H1 (cell line): Measurements from ENCODE around the gene ZNF709. TPM values are rescaled to one million over a fixed set of nuclear protein-coding genes. Genes with fewer than 3 reads are reported as not detected.

Source experiments
- CTCF ChIA-PET: fragments of 300-600 bp; sonication (Branson Sonifier 250); formaldehyde crosslinking; loops from one replicate; lab custom pipeline; 2021; ENCODE audit not compliant: partially characterized antibody; lab: Charles Lee
- POLR2A ChIA-PET: fragments of 300-600 bp; sonication (Branson Sonifier 250); formaldehyde crosslinking; loops from one replicate; lab custom pipeline; 2021; ENCODE audit warnings: inconsistent platforms; ENCODE audit not compliant: partially characterized antibody; lab: Charles Lee
- DNase-seq, 2 experiments: peaks; one replicate each; pipeline versions ENCODE4 v3.0.0 to v3.0.0-alpha.2; 2010 to 2022; ENCODE audit warnings: low spot score in 2 of 2, low read depth in 1 of 2, mixed read lengths in 1 of 2
- FAIRE-seq: peaks from 2 replicates; lab custom pipeline; 2011; peaks lifted over from hg19 to GRCh38; lab: Jason Lieb, UNC
- H2AFZ ChIP-seq: 2 replicates; pipeline ENCODE4 v1.8.1; 2012; ENCODE audit warnings: low read length, inconsistent platforms
- H2AK5ac ChIP-seq: 2 replicates; pipeline ENCODE4 v1.6.1; 2013; ENCODE audit warnings: low read depth, low read length
- H2BK120ac ChIP-seq: replicated peaks from 2 replicates; pipeline ENCODE3; 2013; ENCODE audit warnings: low read depth, low read length, inconsistent platforms
- H2BK12ac ChIP-seq: 2 replicates; pipeline ENCODE4 v1.6.1; 2013; ENCODE audit warnings: low read depth, low read length
- H2BK15ac ChIP-seq: 2 replicates; pipeline ENCODE4 v1.6.1; 2013; ENCODE audit warnings: low read length
- H2BK20ac ChIP-seq: 2 replicates; pipeline ENCODE4 v1.6.1; 2013; ENCODE audit warnings: low read length
- H2BK5ac ChIP-seq: 2 replicates; pipeline ENCODE4 v1.6.1; 2013; ENCODE audit warnings: low read depth, low read length
- H3K14ac ChIP-seq: 2 replicates; pipeline ENCODE4 v1.6.1; 2013; ENCODE audit warnings: inconsistent platforms; ENCODE audit not compliant: insufficient read length
- H3K18ac ChIP-seq: 2 replicates; pipeline ENCODE4 v1.6.1; 2013; ENCODE audit warnings: low read length; ENCODE audit errors: extremely low read depth
- H3K23ac ChIP-seq: 2 replicates; pipeline ENCODE4 v1.6.1; 2013; ENCODE audit warnings: inconsistent platforms; ENCODE audit not compliant: insufficient read length
- H3K23me2 ChIP-seq: 2 replicates; pipeline ENCODE4 v1.6.1; 2013; ENCODE audit warnings: low read depth, low read length
- H3K27ac ChIP-seq: 2 replicates; pipeline ENCODE4 v1.6.1; 2011; ENCODE audit warnings: low read depth, low read length, inconsistent platforms
- H3K27me3 ChIP-seq, 4 experiments: replicated peaks in 1 of 4; 1 replicate in 1 of 4; 2 replicates in 3 of 4; pipeline versions ENCODE4 v1.6.1 to v1.8.1; 2011 to 2013; ENCODE audit warnings: low read length in 3 of 4, mild to moderate bottlenecking in 3 of 4, inconsistent platforms in 2 of 4, mixed read lengths in 2 of 4, moderate library complexity in 1 of 4; ENCODE audit not compliant: control insufficient read depth in 3 of 4, insufficient read depth in 3 of 4; ENCODE audit errors: extremely low read depth in 1 of 4
- H3K36me3 ChIP-seq, 4 experiments: 2 replicates each; pipeline versions ENCODE4 v1.6.1 to v1.8.1; 2011 to 2013; ENCODE audit warnings: mild to moderate bottlenecking in 4 of 4, low read length in 3 of 4, moderate library complexity in 2 of 4, control low read depth in 1 of 4, inconsistent platforms in 1 of 4; ENCODE audit not compliant: insufficient read depth in 4 of 4, control insufficient read depth in 2 of 4
- H3K4ac ChIP-seq: replicated peaks from 2 replicates; pipeline ENCODE3; 2013; ENCODE audit warnings: low read length, low read depth, mixed read lengths, inconsistent platforms; ENCODE audit not compliant: insufficient read length
- H3K4me1 ChIP-seq, 4 experiments: replicated peaks in 1 of 4; 1 replicate in 1 of 4; 2 replicates in 3 of 4; pipeline versions ENCODE4 v1.6.1 to v1.8.1; 2011 to 2013; ENCODE audit warnings: low read length in 3 of 4, inconsistent platforms in 2 of 4, mixed read lengths in 1 of 4; ENCODE audit not compliant: insufficient read depth in 4 of 4, control insufficient read depth in 3 of 4
- H3K4me2 ChIP-seq, 2 experiments: 2 replicates each; pipeline versions ENCODE4 v1.6.1 to v1.8.1; 2011 to 2013; ENCODE audit warnings: low read depth in 2 of 2, low read length in 2 of 2, control low read depth in 1 of 2, inconsistent platforms in 1 of 2, mild to moderate bottlenecking in 1 of 2; ENCODE audit not compliant: insufficient read depth in 1 of 2
- H3K4me3 ChIP-seq, 4 experiments: fragments of 200-600, 300-600 bp in 1 of 4; sonication (generic), shearing (Covaris generic), sonication (Bioruptor Twin) in 1 of 4; 2 replicates each; pipeline versions ENCODE4 v1.5.1 to v1.8.1; 2011 to 2016; ENCODE audit warnings: low read length in 4 of 4, low read depth in 3 of 4, control low read depth in 2 of 4, inconsistent platforms in 2 of 4, mild to moderate bottlenecking in 2 of 4, mixed read lengths in 1 of 4, moderate library complexity in 1 of 4; ENCODE audit not compliant: insufficient read depth in 2 of 4; ENCODE audit errors: extremely low read depth in 1 of 4
- H3K56ac ChIP-seq: replicated peaks from 2 replicates; pipeline ENCODE3; 2013; ENCODE audit warnings: low read depth, mild to moderate bottlenecking, mixed read lengths, low read length, inconsistent platforms; ENCODE audit not compliant: insufficient read length
- H3K79me1 ChIP-seq: 2 replicates; pipeline ENCODE4 v1.6.1; 2013; ENCODE audit warnings: low read depth, low read length, control low read depth
- H3K79me2 ChIP-seq, 2 experiments: 2 replicates each; pipeline versions ENCODE4 v1.6.1 to v1.8.1; 2012 to 2013; ENCODE audit warnings: low read length in 2 of 2, mild to moderate bottlenecking in 2 of 2, inconsistent platforms in 1 of 2; ENCODE audit not compliant: insufficient read depth in 2 of 2, control insufficient read depth in 1 of 2
- H3K9ac ChIP-seq, 4 experiments: replicated peaks in 1 of 4; 1 replicate in 1 of 4; 2 replicates in 3 of 4; pipeline versions ENCODE4 v1.6.1 to v1.8.1; 2011 to 2013; ENCODE audit warnings: low read depth in 3 of 4, low read length in 3 of 4, control low read depth in 2 of 4, mild to moderate bottlenecking in 2 of 4, moderate library complexity in 2 of 4, inconsistent platforms in 1 of 4; ENCODE audit errors: extremely low read depth in 1 of 4
- H3K9me3 ChIP-seq, 2 experiments: 2 replicates each; pipeline versions ENCODE4 v1.6.1 to v1.8.1; 2012 to 2013; ENCODE audit warnings: mild to moderate bottlenecking in 2 of 2, moderate library complexity in 2 of 2, control low read depth in 1 of 2, inconsistent platforms in 1 of 2, low read depth in 1 of 2, low read length in 1 of 2, mixed read lengths in 1 of 2; ENCODE audit not compliant: insufficient read depth in 2 of 2
- H4K20me1 ChIP-seq, 2 experiments: replicated peaks in 1 of 2; 2 replicates each; pipeline versions ENCODE3 to v1.8.1; 2011 to 2013; ENCODE audit warnings: inconsistent platforms in 2 of 2, low read length in 2 of 2, mild to moderate bottlenecking in 1 of 2; ENCODE audit not compliant: insufficient read depth in 2 of 2, control insufficient read depth in 1 of 2
- H4K5ac ChIP-seq: 2 replicates; pipeline ENCODE4 v1.6.1; 2013; ENCODE audit warnings: low read length, low read depth, mixed read lengths, inconsistent platforms; ENCODE audit not compliant: insufficient read length
- H4K8ac ChIP-seq: 2 replicates; pipeline ENCODE4 v1.8.0; 2013; ENCODE audit warnings: mild to moderate bottlenecking, moderate library complexity, low read length, inconsistent platforms; ENCODE audit not compliant: insufficient read depth; ENCODE audit errors: extremely low read depth
- H4K91ac ChIP-seq: replicated peaks from 2 replicates; pipeline ENCODE3; 2013; ENCODE audit warnings: low read length, mixed read lengths, inconsistent platforms; ENCODE audit not compliant: insufficient read length
- NRF1 ChIP-seq: IDR thresholded peaks from 2 replicates; pipeline ENCODE4 v1.6.1; 2011; ENCODE audit warnings: mild to moderate bottlenecking, low read depth, low read length, improper control_type of control experiment
- SP2 ChIP-seq: IDR thresholded peaks from 2 replicates; pipeline ENCODE4 v1.6.1; 2012; ENCODE audit warnings: mild to moderate bottlenecking, low read length, inconsistent platforms
- TBP ChIP-seq: IDR thresholded peaks from 2 replicates; pipeline ENCODE4 v1.6.1; 2011; ENCODE audit warnings: low read depth, low read length, improper control_type of control experiment
- WGBS, 2 experiments: shearing (Covaris generic) in 1 of 2; methylation state at CpG; one replicate each; pipeline versions ENCODE4 v1.1.6 to v1.1.7; 2013 to 2015; ENCODE audit warnings: low lambda C conversion rate in 2 of 2, mixed read lengths in 2 of 2, inconsistent platforms in 1 of 2, low coverage in 1 of 2, missing lambda C conversion rate in 1 of 2; ENCODE audit not compliant: insufficient replicate concordance in 2 of 2, insufficient coverage in 1 of 2, insufficient read length in 1 of 2; ENCODE audit errors: extremely low coverage in 1 of 2, missing lambda C conversion rate in 1 of 2; 5-methylcytosine and 5-hydroxymethylcytosine counted together
- polyA plus RNA-seq, 7 experiments: library from polyadenylated mRNA; depleted of rRNA in 3 of 7; stranded (reverse) in 5 of 7; unstranded in 2 of 7; fragments of >200 nt in 5 of 7; fragments of 200-250 nt in 2 of 7; gene quantifications; 1 replicate in 5 of 7; 2 replicates in 1 of 7; 4 replicates in 1 of 7; pipeline versions ENCODE4 v1.2.1 to v1.2.3, GENCODE V29; 2011 to 2013; ENCODE audit warnings: missing spikeins in 2 of 7, mixed read lengths in 2 of 7
- total RNA-seq: library from RNA; stranded (reverse); fragmentation: NEBNext Ultra II Directional; extraction: Animal tissue kit (Norgen Biotek cat#: 25700); gene quantifications from 2 replicates; pipeline ENCODE4 v1.2.1, GENCODE V29; 2021

The ZNF709 gene
- total and polyA plus RNA-seq, 2 of the 8 experiments (the other 6 are each of a cell fraction or from before 2014, with no cell fraction given): 1.3 to 2.2 TPM

DNA sequence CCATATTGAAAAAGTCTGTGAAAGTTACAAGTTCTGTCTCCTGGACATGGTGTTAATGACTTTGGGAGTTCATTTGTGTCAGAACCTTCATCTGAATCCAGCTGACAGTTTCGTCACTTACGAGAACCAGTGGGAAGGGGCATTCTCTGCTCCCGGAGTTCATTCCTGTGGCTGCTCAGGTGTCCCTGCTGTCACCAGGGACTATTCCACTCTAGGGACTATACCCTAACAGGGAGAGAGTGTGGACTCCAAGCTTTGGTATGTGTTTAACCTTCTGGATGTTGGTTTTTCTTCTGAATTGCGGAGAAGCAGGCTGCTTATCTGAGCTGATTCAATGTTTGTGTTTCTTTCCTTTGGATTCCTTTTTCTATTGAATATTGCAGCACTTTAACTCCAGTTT lies 12.4 kb upstream of the ZNF709 start:
- Histone ChIP-seq H3K4me2 (no peak overlapping the region), H3K36me3 (no peaks in the 10 kb centered on the region), H3K9ac (no peak overlapping the region), H3K9me3 (no peaks in the 10 kb centered on the region; a peak in 1 of 4 replicates), H3K79me2 (no peaks in the 10 kb centered on the region), H2BK15ac (no peak overlapping the region), H3K27ac (no peak overlapping the region), H2BK12ac (no peak overlapping the region), H3K23me2 (no peaks in the 10 kb centered on the region; the same call in 1 of the 2 replicates), H4K8ac (no peak overlapping the region), H3K18ac (no peak overlapping the region), H4K91ac (no peak overlapping the region), H3K14ac (no peak overlapping the region), H3K23ac (no peak overlapping the region), H3K27me3 (no peaks in the 10 kb centered on the region), H2AFZ (no peak overlapping the region), H2BK5ac (no peak overlapping the region), H4K5ac (no peak overlapping the region), H3K79me1 (no peaks in the 10 kb centered on the region), H3K4me1 (no peaks in the 10 kb centered on the region; a peak in 1 of 7 replicates), H2BK120ac (no peak overlapping the region), H2AK5ac (no peak overlapping the region), H3K4me3 (no peak overlapping the region), H3K4ac (no peak overlapping the region), H4K20me1 (no peaks in the 10 kb centered on the region), H3K56ac (no peak overlapping the region), H2BK20ac (no peak overlapping the region)
- ChIA-PET POLR2A (interaction anchor here (0.8 to 3.1 kb wide), 7 partner anchors 9 to 322 kb away, joined by 3 to 43 read pairs (median 4); partner anchors contain the start of genes ZNF564 and ZNF709), CTCF (interaction anchor here (0.6 to 4.1 kb wide), 4 partner anchors 13 to 132 kb away, joined by 3 to 24 read pairs (median 3); partner anchors contain the start of gene ZNF442)
- FAIRE-seq (no peak), DNase-seq (no peak)
- 88% methylated on average over 4 of the region's 4 CpGs; no CpG with 5 or more reads in 1 of the 2 experiments for WGBS, 2 experiments
- TF ChIP-seq TBP: no peak
- no peak for TF ChIP-seq NRF1
- TF ChIP-seq SP2: no peak
